ENCODE measurements around the gene CLCN7. TPM values are rescaled to one million over a fixed set of nuclear protein-coding genes. Genes with fewer than 3 reads are reported as not detected.
"Not testable (repeated sequence)": the region's sequence is repeated elsewhere in the genome, so short reads cannot be mapped to it uniquely, and the experiment has no call there.

The CLCN7 gene
- total and polyA plus RNA-seq, 8 donors, result 31.0 to 91.2 (median 36.2) TPM

- FAIRE-seq (no peak), DNase-seq (peak in 1 of 6 donors; percentile 47), ATAC-seq (peak in 2 of 4 donors; percentile 31 to 43)
- Histone ChIP-seq H3K27me3 (no peaks in the 10 kb centered on the region), H3K36me3 (no peaks in the 10 kb centered on the region), H3K4me1 (peaks cover 0 to 11% (median 0%) of the 10 kb centered on the region in 3 donors), H3K9me3 (no peaks in the 10 kb centered on the region), H3K4me3 (no peak overlapping the region), H3K27ac (peak overlapping the region in 2 of 4 donors; percentile 30 to 39)
- TF ChIP-seq, protein P1, sequence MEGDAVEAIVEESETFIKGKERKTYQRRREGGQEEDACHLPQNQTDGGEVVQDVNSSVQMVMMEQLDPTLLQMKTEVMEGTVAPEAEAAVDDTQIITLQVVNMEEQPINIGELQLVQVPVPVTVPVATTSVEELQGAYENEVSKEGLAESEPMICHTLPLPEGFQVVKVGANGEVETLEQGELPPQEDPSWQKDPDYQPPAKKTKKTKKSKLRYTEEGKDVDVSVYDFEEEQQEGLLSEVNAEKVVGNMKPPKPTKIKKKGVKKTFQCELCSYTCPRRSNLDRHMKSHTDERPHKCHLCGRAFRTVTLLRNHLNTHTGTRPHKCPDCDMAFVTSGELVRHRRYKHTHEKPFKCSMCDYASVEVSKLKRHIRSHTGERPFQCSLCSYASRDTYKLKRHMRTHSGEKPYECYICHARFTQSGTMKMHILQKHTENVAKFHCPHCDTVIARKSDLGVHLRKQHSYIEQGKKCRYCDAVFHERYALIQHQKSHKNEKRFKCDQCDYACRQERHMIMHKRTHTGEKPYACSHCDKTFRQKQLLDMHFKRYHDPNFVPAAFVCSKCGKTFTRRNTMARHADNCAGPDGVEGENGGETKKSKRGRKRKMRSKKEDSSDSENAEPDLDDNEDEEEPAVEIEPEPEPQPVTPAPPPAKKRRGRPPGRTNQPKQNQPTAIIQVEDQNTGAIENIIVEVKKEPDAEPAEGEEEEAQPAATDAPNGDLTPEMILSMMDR (IDR thresholded peaks at IDR 0.05), result no peak
- 76 to 84% methylated on average over 11 to 14 of the region's 14 CpGs for WGBS, 2 donors
- intact Hi-C loops (cut with DNase I), result no loop called here
Observed at GRCh38 chr16:1470481-1471251, 4.2 kb downstream of the CLCN7 start.

DNA sequence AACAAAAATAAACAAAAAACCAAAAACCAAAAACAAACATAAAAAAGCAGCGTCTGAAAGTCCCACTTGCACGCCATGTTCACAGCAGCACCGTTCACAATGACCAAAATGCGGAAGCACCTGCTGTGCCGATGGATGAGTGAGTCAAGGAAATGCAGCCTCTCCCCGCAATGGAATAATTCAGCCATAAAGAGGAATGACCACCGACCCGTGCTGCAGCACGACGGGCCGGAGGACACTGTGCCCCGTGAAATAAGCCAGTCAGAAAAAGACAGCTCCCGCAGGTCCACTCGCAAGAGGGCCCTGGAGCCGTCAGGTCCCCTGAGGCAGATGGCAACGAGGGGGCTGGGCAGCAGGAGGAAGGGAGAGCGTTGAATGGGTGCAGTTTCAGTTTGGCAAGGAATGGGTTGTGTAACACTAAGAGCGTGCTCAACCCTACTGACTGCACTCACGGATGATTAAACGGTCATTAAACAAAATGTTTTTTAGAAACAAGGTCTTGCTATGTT, 5.1 kb downstream of the CLCN7 start:
- Histone ChIP-seq H3K36me3 (no peaks in the 10 kb centered on the region), H3K9me3 (no peaks in the 10 kb centered on the region), H3K4me3 (no peak overlapping the region), H3K4me1 (peaks cover 0 to 8% (median 0%) of the 10 kb centered on the region in 3 donors), H3K27ac (peak overlapping the region in 1 of 4 donors; percentile 39), H3K27me3 (no peaks in the 10 kb centered on the region)
- DNase-seq (peak in 1 of 6 donors; percentile 47), ATAC-seq (peak in 2 of 4 donors; percentile 21 to 25), FAIRE-seq (no peak)
- TF ChIP-seq, protein P1 (IDR thresholded peaks at IDR 0.05), result no peak
- intact Hi-C loops (cut with DNase I), result no loop called here
- WGBS, 2 donors, result 75 to 79% methylated on average over 20 of the region's 20 CpGs

GRCh38 chr16:1469141-1469540, 5.7 kb downstream of the CLCN7 start:
- H3K4me1 ChIP-seq; DNase-seq; H3K36me3 ChIP-seq; H3K4me3 ChIP-seq; intact Hi-C loops (cut with DNase I); FAIRE-seq; H3K27me3 ChIP-seq; ATAC-seq; H3K9me3 ChIP-seq: not testable (repeated sequence)
- WGBS, 2 donors, result 70 to 72% methylated on average over 5 of the region's 5 CpGs
- H3K27ac ChIP-seq, result peak overlapping the region in 1 of 4 donors; percentile 39

DNA sequence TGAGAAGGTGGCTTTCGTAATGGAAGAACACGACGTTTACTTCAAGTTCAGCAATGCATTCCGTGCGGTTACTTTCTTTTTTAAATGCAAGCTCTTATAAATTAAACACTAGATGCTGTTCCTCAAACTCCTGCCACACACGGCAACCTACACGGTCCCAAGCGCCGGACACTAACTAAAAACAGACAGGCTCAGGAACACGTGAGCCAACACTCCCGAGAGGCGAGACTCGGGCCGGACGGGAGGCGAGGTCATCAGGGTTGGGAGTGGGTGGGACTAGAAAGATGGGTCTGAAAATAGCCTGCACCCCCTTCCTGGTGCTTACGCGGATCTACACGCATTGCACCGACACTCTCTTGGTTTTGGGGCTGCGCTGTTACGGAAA, 6.4 kb downstream of the CLCN7 start:
- FAIRE-seq (no peak), ATAC-seq (no peak), DNase-seq (peak in 1 of 6 donors; percentile 35)
- Histone ChIP-seq H3K27ac (no peak overlapping the region), H3K4me3 (no peak overlapping the region), H3K9me3 (no peaks in the 10 kb centered on the region), H3K36me3 (no peaks in the 10 kb centered on the region), H3K4me1 (peaks cover 0 to 1% (median 0%) of the 10 kb centered on the region in 3 donors), H3K27me3 (no peaks in the 10 kb centered on the region)
- 89 to 91% methylated on average over 22 of the region's 22 CpGs for WGBS, 2 donors
- intact Hi-C loops (cut with DNase I), result no loop called here
- TF ChIP-seq, protein P1 (IDR thresholded peaks at IDR 0.05), result no peak

DNA sequence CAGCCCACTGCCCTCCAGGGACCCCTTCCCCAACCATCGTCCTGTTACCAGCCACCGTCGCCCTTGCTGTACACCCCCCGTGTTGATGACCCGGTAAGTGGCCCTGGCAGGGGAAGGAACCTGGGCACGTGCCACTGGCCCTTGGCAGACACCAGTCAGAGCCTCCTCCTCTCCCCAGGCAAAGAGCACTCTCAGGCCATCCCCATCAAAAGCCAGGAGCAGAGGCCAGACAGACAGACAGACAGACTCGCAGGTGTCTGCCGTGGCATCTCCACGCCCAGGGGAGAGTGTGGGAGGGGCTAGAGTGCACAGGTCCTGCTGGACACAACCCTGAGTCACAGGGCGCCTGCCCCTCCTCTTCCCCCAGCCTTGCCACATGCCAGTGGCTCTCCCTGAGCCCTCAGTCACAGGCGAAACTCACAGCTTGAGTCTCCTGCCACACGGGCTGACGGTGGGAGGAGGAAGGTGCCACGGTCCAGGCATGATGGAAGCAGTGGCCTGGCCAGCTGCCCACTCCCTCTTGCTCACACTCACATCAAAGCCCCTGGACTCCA, 7.8 kb downstream of the CLCN7 start:
- ATAC-seq, result peak in 1 of 4 donors; percentile 19
- no peaks in the 10 kb centered on the region for H3K4me1 ChIP-seq
- no peaks in the 10 kb centered on the region for H3K27me3 ChIP-seq
- intact Hi-C loops (cut with DNase I), result no loop called here
- H3K9me3 ChIP-seq, result no peaks in the 10 kb centered on the region
- DNase-seq, result peak in 2 of 6 donors; percentile 43 to 67
- no peaks in the 10 kb centered on the region for H3K36me3 ChIP-seq
- no peak overlapping the region for H3K27ac ChIP-seq
- TF ChIP-seq, protein P1 (IDR thresholded peaks at IDR 0.05), result no peak
- no peak for FAIRE-seq
- H3K4me3 ChIP-seq, result no peak overlapping the region
- WGBS, 2 donors, result 78 to 83% methylated on average over 12 to 14 of the region's 14 CpGs
